NCI-H128 (cell line): ENCODE measurements around the gene SLC35E2B.
"Not testable (repeated sequence)": the region's sequence is repeated elsewhere in the genome, so short reads cannot be mapped to it uniquely, and the experiment has no call there.

ENCODE experiments used
- DNase-seq: peaks from one replicate; lab custom pipeline; 2025; ENCODE audit not compliant: unreplicated experiment; lab: John Stamatoyannopoulos, UW

SLC35E2B gene

GRCh38 chr1:1646326-1646725 is 46.3 kb downstream of the SLC35E2B start:
- not testable (repeated sequence) for DNase-seq

GRCh38 chr1:1640711-1641461 is 51.7 kb downstream of the SLC35E2B start:
- DNase-seq, result not testable (repeated sequence)

GRCh38 chr1:1640081-1640480 is 52.5 kb downstream of the SLC35E2B start:
- not testable (repeated sequence) for DNase-seq

- DNase-seq, result not testable (repeated sequence)
These were observed 53.2 kb downstream of the SLC35E2B start for GRCh38 chr1:1639368-1639767.

- DNase-seq, result not testable (repeated sequence)
These were observed 54.1 kb downstream of the SLC35E2B start for GRCh38 chr1:1638528-1638927.

- DNase-seq, result not testable (repeated sequence)
These were observed 55.1 kb downstream of the SLC35E2B start for GRCh38 chr1:1637479-1637875.

GRCh38 chr1:1636621-1637478 is 55.7 kb downstream of the SLC35E2B start:
- not testable (repeated sequence) for DNase-seq

GRCh38 chr1:1634613-1635012 is 58.0 kb downstream of the SLC35E2B start:
- DNase-seq, result not testable (repeated sequence)

GRCh38 chr1:1633409-1633808 is 59.2 kb downstream of the SLC35E2B start:
- not testable (repeated sequence) for DNase-seq

GRCh38 chr1:1631782-1632420 is 60.7 kb downstream of the SLC35E2B start, which contains the start of gene MMP23B:
Gene MMP23B, plus strand, starts transcription at chr1:1632173. Its CDS starts 46 bp downstream, at chr1:1632219.
- no peak for DNase-seq

GRCh38 chr1:1630965-1631781 is 61.4 kb downstream of the SLC35E2B start:
- no peak for DNase-seq

GRCh38 chr1:1630191-1630964 is 62.2 kb downstream of the SLC35E2B start:
- peak; percentile 56 for DNase-seq

GRCh38 chr1:1629430-1630190 is 63.0 kb downstream of the SLC35E2B start:
- no peak for DNase-seq

- no peak for DNase-seq
These were observed 63.7 kb downstream of the SLC35E2B start for GRCh38 chr1:1628754-1629429.

GRCh38 chr1:1627829-1628753 is 64.5 kb downstream of the SLC35E2B start:
- no peak for DNase-seq

GRCh38 chr1:1627261-1627828 is 65.2 kb downstream of the SLC35E2B start:
- no peak for DNase-seq
